HG03159 (cell line): ENCODE measurements around the gene MRPS27.
A peak's percentile ranks its signal among the peaks of the same experiment; 100 is the strongest.
"Not testable (repeated sequence)": the region's sequence is repeated elsewhere in the genome, so short reads cannot be mapped to it uniquely, and the experiment has no call there.

Experiments used
- ATAC-seq: cut with Tn5 transposase; IDR thresholded peaks from one replicate; pipeline ENCODE4 v1.9.1; 2021; ENCODE audit warnings: mild to moderate bottlenecking, moderate library complexity; ENCODE audit not compliant: unreplicated experiment

The MRPS27 gene

GRCh38 chr5:72177538-72177937 lies 142.5 kb downstream of the MRPS27 start:
- peak; percentile 77 for ATAC-seq

GRCh38 chr5:72172786-72173185 lies 147.3 kb downstream of the MRPS27 start:
- ATAC-seq, result no peak

- ATAC-seq, result no peak
These were observed 148.4 kb downstream of the MRPS27 start for GRCh38 chr5:72171667-72172066.

- not testable (repeated sequence) for ATAC-seq
These were observed 148.9 kb downstream of the MRPS27 start for GRCh38 chr5:72171181-72171580.

GRCh38 chr5:72170101-72170500 lies 149.9 kb downstream of the MRPS27 start:
- no peak for ATAC-seq
